Retinal pigment epithelial cell (primary cell): ENCODE data around the gene DYNAP.

Experiments used
- DNase-seq: peaks from one replicate; pipeline ENCODE4 v3.0.0-alpha.2; 2010; ENCODE audit warnings: low read depth
- H3K4me3 ChIP-seq: 2 replicates; pipeline ENCODE4 v1.5.1; 2011; ENCODE audit warnings: mild to moderate bottlenecking, low read length, control low read depth, moderate library complexity
- CTCF ChIP-seq: conservative IDR thresholded peaks from 2 replicates; pipeline ENCODE4 v1.5.1; 2011; ENCODE audit warnings: low read depth, low read length, control low read depth, inconsistent platforms

Gene DYNAP

GRCh38 chr18:54608028-54608642 lies 17.1 kb downstream of the DYNAP start:
- no peak for TF ChIP-seq CTCF
- H3K4me3 ChIP-seq, result peak overlapping the region; percentile 19
- DNase-seq, result no peak

GRCh38 chr18:54611816-54612215 lies 20.8 kb downstream of the DYNAP start:
- no peak for DNase-seq
- H3K4me3 ChIP-seq, result no peak overlapping the region
- TF ChIP-seq CTCF, result no peak

- no peak for TF ChIP-seq CTCF
- DNase-seq, result peak; percentile 11
- no peak overlapping the region for H3K4me3 ChIP-seq
These were observed 21.2 kb downstream of the DYNAP start for GRCh38 chr18:54612237-54612636.

- TF ChIP-seq CTCF, result no peak
- no peak for DNase-seq
- H3K4me3 ChIP-seq, result no peak overlapping the region
These were observed 22.1 kb downstream of the DYNAP start for GRCh38 chr18:54613174-54613573.

- no peak for DNase-seq
- no peak for TF ChIP-seq CTCF
- H3K4me3 ChIP-seq, result no peak overlapping the region
These were observed 25.3 kb downstream of the DYNAP start for GRCh38 chr18:54616220-54616848.

GRCh38 chr18:54622084-54622483 lies 31.0 kb downstream of the DYNAP start:
- DNase-seq, result no peak
- TF ChIP-seq CTCF, result peak; percentile 39
- H3K4me3 ChIP-seq, result no peak overlapping the region

GRCh38 chr18:54626779-54627178 lies 35.7 kb downstream of the DYNAP start:
- no peak for TF ChIP-seq CTCF

More at GRCh38 chr18:54626779-54627178, 35.7 kb downstream of the DYNAP start:
- no peak overlapping the region for H3K4me3 ChIP-seq
- DNase-seq, result no peak
